Thyroid gland (tissue), 4 donors: Measurements from ENCODE around the gene EID1.

ENCODE experiments used
- CTCF ChIP-seq, 6 experiments: fragments of 200-600 bp in 3 of 6; fragments of 450-650 bp in 3 of 6; sonication (generic) in 3 of 6; IDR thresholded peaks; one replicate each; pipeline ENCODE4 v1.5.1; 2016 to 2019; ENCODE audit warnings: antibody characterized with exemption in 6 of 6, mild to moderate bottlenecking in 2 of 6, inconsistent platforms in 1 of 6, moderate library complexity in 1 of 6
- POLR2A ChIP-seq, 2 donors: fragments of 450-650 bp; IDR thresholded peaks; one replicate each; pipeline ENCODE4 v1.6.1; 2017; ENCODE audit warnings: antibody characterized with exemption in 2 of 2, mild to moderate bottlenecking in 2 of 2, moderate library complexity in 1 of 2

- no peak for TF ChIP-seq CTCF (IDR thresholded peaks at IDR 0.05)
- no peak for TF ChIP-seq POLR2A (IDR thresholded peaks at IDR 0.05)
Measured at GRCh38 chr15:48913141-48913540, 35.2 kb downstream of the EID1 start.
